D721Med (cell line): ENCODE data around the gene RAD23A.

ENCODE experiments used
- DNase-seq: peaks from one replicate; pipeline ENCODE4 v3.0.0; 2011; ENCODE audit warnings: low spot score; ENCODE audit not compliant: insufficient read length
- FAIRE-seq: peaks from 2 replicates; lab custom pipeline; 2011; peaks lifted over from hg19 to GRCh38; lab: Jason Lieb, UNC
- CTCF ChIP-seq: IDR thresholded peaks from 2 replicates; pipeline ENCODE4 v1.5.1; 2012; ENCODE audit warnings: mild to moderate bottlenecking, control low read depth; ENCODE audit not compliant: insufficient read depth; ENCODE audit errors: missing control alignments

Gene RAD23A

DNA sequence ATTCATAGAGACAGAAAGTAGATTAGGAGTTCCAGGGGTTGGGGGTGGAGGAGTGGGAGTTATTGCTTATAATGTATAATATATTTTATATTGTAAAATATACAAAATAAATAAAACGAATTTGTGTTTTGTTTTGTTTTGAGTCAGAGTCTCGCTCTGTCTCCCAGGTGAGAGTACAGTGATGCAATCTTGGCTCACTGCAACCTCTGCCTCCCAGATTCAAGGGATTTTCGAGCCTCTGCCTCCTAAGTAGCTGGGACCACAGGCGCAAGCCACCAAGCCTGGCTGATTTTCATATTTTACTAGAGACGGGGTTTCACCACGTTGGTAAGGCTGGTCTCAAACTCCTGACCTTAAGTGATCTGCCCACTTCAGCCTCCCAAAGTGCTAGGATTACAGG, 13.8 kb downstream of the RAD23A start:
- TF ChIP-seq CTCF = no peak
- FAIRE-seq (no peak), DNase-seq (no peak)

- no peak for DNase-seq
- FAIRE-seq = no peak
- peak; percentile 80 for TF ChIP-seq CTCF
Observed at GRCh38 chr19:12965017-12965811, 19.6 kb downstream of the RAD23A start.

- FAIRE-seq = no peak
- no peak for DNase-seq
- no peak for TF ChIP-seq CTCF
Observed at GRCh38 chr19:12965812-12966135, 20.1 kb downstream of the RAD23A start.

- FAIRE-seq (no peak), DNase-seq (no peak)
- no peak for TF ChIP-seq CTCF
Observed at GRCh38 chr19:12967907-12968306, 22.2 kb downstream of the RAD23A start.

DNA sequence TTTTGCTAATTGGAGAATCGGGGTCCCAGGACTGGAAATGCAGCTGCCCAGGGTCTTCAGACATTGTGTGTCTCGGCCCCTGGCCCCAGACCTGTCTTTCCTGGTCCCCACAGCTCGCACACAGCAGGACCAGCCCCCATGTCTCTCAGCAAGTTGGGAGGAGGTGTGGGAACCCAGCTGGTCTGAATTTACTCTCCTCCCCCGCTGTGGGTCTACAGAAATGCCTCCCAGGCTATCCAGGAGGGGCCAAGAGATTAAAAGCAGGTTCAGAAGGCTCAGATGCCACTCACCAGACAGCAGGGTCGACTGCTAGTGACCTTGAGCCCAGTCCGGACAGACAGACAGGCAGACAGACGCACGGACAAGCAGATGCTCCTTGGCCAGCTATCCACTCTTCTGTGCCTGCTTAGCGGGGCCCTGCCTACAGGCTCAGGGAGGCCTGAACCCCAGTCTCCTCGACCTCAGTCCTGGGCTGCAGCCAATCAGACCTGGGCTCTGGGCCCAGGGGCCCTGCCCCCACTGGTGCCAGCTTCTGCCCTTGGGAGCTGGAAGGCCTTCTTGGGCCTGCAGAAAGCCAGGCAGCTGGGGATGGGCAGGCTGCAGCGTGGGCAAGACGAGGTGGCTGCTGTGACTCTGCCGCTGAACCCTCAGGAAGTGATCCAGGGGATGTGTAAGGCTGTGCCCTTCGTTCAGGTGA, 23.8 kb downstream of the RAD23A start, which contains the start of gene DAND5:
TSS of gene DAND5 (plus strand) at position 285 of the 697 bp plus-strand sequence. CDS start at position 370, 85 bp downstream.
- no peak for DNase-seq
- TF ChIP-seq CTCF = no peak
- FAIRE-seq = no peak

GRCh38 chr19:12970070-12970820, 24.6 kb downstream of the RAD23A start:
- TF ChIP-seq CTCF = no peak
- FAIRE-seq = no peak
- DNase-seq = no peak
